Stimulated activated CD8-positive, alpha-beta memory T cell treated with anti-CD3 and anti-CD28 coated beads, Interleukin-15, amount 100 ng/mL, for 4 hours (primary cell): ENCODE data around the gene TMEM131.

Experiments used
- DNase-seq, 2 donors: peaks; one replicate each; pipeline ENCODE4 v3.0.0-alpha.2; 2020; ENCODE audit warnings: low read depth in 2 of 2

The TMEM131 gene

GRCh38 chr2:97739893-97740245 is 255.9 kb downstream of the TMEM131 start:
- DNase-seq, result no peak

- no peak for DNase-seq
Measured at GRCh38 chr2:97739020-97739892, 256.5 kb downstream of the TMEM131 start.

GRCh38 chr2:97738179-97739019 is 257.3 kb downstream of the TMEM131 start:
- no peak for DNase-seq

DNA sequence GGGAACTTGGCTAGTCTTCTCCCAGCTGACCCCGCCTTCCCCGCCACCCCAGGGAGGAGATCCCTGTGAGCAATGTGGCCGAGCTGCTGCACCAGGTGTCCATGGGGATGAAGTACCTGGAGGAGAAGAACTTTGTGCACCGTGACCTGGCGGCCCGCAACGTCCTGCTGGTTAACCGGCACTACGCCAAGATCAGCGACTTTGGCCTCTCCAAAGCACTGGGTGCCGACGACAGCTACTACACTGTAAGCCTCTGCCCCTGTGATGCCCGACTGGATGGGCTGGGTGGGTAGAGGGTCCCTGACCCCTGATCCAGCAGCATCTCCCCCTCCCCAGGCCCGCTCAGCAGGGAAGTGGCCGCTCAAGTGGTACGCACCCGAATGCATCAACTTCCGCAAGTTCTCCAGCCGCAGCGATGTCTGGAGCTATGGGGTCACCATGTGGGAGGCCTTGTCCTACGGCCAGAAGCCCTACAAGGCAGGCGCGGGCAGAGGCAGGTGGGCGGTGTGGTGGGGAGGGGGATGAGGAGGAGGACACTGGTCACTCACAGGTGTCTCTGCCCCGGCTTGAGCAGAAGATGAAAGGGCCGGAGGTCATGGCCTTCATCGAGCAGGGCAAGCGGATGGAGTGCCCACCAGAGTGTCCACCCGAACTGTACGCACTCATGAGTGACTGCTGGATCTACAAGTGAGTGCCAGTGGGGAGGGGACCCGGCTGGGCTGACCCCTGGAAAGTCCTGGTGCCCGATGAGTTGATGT is 258.1 kb downstream of the TMEM131 start:
- no peak for DNase-seq

DNA sequence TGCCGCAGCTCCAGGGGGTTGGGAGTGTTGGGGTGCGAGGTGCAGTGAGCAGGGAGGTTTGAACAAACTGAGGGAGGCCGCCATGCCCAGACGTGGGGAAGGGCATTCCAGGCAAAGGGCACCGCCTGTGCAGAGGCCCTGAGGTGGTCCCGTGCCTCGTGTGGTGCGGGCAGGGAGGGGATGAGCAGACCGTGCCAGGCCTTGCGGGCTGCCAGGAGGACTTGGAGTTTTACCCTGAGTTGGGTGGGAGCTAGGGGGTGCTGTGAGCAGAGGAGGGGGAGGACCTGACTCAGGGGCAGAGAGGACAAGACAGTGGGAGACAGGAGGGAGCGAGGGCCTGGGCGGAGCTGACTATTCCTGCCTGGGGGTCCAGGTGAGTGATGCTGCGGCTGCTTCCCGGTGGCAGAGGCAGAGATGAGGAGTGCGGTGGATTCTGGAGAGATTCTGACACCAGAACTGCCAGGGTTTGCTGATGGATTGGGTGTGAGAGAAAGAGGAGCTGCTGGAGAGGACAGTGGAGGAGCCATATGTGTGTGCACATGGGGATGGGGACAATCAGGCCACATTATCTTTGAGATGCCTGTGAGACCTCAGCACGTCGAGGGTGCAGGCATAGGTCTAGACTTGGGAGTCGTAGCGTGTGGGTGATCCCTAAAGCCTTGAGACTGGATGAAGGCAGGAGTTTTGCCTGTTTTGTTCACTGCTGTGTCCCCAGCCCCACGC is 259.0 kb downstream of the TMEM131 start:
- DNase-seq, result no peak

DNA sequence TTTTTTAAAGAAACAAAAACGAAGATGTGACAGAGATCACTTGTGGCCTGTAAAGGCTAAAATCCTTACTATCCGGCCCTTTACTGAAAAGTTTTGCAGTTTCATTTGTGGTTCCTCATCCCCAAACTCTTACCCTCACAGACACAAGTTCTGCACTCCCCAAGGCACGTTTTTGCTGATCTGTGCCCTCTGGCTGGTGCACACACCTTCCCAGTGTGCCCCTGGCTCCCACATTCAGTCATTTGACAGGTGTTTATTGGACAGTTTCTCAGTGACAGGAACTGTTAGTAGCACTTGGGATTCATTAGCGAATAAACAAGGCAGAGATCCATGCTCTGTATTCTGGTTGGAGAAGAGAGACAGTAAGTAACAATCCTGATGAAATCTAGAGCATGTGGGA is 259.6 kb downstream of the TMEM131 start:
- no peak for DNase-seq

DNA sequence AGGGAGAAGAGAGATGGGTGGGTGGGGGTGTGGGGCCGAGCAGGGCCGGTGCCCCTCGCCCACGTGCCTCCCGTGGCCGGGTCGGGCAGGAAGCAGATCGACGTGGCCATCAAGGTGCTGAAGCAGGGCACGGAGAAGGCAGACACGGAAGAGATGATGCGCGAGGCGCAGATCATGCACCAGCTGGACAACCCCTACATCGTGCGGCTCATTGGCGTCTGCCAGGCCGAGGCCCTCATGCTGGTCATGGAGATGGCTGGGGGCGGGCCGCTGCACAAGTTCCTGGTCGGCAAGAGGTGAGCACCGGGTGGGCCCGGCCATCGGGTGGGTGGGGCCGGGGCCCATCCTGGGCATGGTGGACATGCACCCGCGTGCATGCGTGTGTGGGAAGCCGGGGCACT is 260.6 kb downstream of the TMEM131 start:
- DNase-seq, result no peak

DNA sequence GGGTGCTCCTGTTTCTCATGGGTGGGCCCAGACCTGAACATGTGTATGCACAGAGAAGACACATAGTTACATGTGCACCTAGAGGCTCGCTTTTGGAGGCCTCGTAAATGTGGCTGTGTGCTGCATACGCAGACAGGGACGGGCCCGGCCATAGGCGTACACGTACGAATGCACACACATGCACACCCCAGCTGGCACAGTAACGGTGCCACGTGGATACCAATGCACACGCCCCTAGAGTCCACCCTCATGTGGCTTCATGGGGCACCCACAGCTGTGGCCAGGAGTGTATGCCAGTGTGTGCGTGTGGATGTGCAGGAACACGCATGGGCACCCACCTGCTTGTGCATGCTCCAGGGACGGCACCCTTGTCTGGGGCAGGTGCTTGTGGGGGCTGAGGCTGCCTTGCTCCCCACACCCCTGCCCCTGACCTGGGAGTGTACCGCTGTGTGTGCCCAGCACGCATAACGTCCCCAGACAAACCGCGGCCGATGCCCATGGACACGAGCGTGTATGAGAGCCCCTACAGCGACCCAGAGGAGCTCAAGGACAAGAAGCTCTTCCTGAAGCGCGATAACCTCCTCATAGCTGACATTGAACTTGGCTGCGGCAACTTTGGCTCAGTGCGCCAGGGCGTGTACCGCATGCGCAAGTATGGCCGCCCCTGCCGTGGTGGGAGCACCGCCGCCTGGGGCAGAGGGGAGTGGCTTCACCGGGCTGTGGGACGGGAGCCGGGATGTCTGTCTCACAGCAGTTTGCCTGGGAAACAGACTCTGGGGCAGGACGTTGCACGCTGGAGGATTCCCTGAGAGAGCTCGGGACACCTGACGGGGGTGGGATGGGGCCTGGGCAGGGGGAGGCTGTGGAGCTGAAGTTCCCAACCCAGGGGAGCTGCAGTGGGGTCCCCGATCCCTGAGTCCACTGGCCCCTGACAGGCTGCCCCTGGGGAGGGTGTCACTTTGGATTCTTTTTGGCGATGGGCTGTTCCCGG is 261.4 kb downstream of the TMEM131 start:
- no peak for DNase-seq

GRCh38 chr2:97733341-97734035 is 262.3 kb downstream of the TMEM131 start:
- DNase-seq, result no peak

- DNase-seq, result no peak
Measured at GRCh38 chr2:97732436-97733340, 263.1 kb downstream of the TMEM131 start.

GRCh38 chr2:97731274-97732020 is 264.3 kb downstream of the TMEM131 start:
- no peak for DNase-seq

- no peak for DNase-seq
Measured at GRCh38 chr2:97730245-97730644, 265.5 kb downstream of the TMEM131 start.

GRCh38 chr2:97728091-97728731 is 267.5 kb downstream of the TMEM131 start:
- DNase-seq, result no peak

GRCh38 chr2:97727296-97727695 is 268.5 kb downstream of the TMEM131 start:
- DNase-seq, result no peak

DNA sequence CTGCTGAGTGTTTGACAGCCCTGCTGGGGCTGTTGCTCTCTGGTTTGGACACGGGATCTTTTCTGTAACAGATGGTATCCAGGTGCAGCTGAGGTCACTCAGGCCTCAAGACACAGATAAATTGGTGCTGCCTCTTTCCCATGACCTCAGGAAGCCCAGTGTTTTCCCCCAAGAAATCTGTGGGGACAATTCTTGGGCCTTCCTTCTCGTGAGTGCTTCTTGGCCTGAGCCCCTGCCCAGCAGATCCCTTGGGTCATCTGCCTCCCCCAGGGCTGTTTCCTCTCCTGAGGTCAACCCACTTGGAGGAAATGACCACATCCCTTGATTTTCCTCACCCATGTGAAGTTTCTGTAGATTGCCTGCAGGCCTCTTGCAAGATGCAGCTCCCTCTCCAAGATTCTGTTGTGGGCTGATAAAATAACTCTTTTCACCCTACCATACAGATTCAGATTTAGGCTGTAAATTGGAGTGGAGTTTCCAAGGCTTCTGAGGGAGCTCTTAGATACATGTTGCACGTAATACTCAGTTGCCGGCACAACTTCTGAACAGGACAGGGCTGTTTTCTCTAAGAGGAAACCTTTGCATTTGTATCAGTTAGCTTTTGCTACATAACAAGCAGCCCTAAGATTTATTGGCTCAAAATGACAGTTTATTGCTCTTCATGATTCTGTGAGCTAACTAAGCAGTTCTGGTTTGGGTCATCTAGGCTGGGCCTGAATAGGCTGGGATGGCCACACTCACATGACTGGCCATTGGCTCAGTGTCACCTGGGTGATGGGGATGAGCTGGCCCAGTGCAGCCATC is 269.3 kb downstream of the TMEM131 start:
- no peak for DNase-seq

GRCh38 chr2:97724946-97725688 is 270.6 kb downstream of the TMEM131 start:
- DNase-seq, result no peak
